T-helper 1 cell treated with Interleukin-12 subunit alpha and Interleukin-12 subunit beta and Interleukin-4 antibody, amounts not matched to agents 30 ng/mL and 1 ng/mL, for 36 hours (primary cell): Measurements from ENCODE around the gene ROPN1. TPM values are rescaled to one million over a fixed set of nuclear protein-coding genes. Genes with fewer than 3 reads are reported as not detected.
"Not testable (repeated sequence)": the region's sequence is repeated elsewhere in the genome, so short reads cannot be mapped to it uniquely, and the experiment has no call there.

Experiments used
- intact Hi-C: fragments of 100-400 bp; cut with micrococcal nuclease; formaldehyde crosslinking; loops from one replicate; pipeline ENCODE4 v1.15.1; 2024
- total RNA-seq: library from RNA; stranded (reverse); gene quantifications from 2 replicates; pipeline ENCODE4 v1.2.3, GENCODE V29; 2022

Gene ROPN1
- not detected in 2 replicates for total RNA-seq

DNA sequence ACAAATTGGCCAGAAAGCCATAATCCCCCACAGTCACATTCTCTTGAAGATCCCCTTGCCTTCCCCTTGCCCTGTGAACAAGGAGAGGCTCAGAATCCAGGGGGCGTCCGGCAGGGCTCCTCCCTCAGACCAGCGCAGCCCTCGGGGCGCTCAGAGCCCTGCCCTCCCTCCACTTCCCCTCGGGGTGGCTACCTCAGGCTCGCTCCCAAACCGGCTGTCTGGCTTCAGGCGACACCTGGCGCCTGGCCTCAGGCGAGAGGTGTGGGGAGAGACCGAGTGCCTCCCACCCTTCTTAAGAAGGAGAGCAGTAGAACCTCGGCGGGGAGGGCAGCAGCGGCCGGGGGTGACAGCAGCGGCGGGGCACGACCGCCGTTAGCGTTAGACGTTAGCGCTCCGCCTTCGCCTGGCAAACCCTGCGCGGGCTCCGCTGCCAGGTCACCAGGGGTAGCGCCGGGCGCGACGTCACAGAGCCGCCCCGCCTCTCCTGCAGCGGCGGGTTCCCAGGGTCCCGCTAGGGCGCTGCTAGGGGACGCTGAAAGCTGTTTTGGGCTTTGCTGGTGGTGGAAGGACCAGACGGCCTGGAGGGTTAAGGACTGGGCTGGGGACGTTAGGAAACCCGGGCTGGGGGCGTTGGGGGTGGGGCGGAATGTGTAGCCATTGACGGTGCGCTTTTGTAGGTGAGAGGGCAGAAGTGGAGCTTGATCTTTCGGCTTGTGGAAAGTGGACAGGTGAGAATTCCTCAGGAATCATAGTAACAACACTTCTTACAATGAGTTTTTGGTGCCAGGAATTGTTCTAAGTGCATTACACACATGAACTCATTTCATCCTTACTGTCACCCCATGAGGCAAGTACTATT is at the start of gene ROPN1:
TSS of gene ROPN1 (minus strand) at position 395 of the 859 bp plus-strand sequence. CDS start 11,643 bp downstream, outside the sequence.
- intact Hi-C loops: not testable (repeated sequence)

DNA sequence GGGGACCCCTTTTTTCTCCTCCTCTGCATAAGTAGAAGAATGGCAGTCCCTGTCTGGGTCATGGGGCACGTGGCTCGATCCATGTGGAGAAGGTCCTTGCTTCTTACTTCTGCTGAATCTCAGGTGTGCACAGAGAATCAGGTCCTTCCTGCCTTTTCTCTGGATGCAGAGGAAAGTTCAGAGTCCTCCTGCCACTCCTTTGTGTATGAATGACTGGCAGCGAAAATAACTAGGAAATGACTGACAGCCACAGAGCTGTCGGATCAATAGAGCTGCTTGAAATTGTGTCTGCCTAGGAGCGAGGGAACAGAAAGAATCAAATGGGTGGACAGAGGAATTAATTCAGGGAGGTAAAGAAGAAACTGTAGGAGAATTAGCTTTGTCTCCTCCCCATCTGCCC is 49.6 kb upstream of the ROPN1 start:
- intact Hi-C loops: no loop called here

DNA sequence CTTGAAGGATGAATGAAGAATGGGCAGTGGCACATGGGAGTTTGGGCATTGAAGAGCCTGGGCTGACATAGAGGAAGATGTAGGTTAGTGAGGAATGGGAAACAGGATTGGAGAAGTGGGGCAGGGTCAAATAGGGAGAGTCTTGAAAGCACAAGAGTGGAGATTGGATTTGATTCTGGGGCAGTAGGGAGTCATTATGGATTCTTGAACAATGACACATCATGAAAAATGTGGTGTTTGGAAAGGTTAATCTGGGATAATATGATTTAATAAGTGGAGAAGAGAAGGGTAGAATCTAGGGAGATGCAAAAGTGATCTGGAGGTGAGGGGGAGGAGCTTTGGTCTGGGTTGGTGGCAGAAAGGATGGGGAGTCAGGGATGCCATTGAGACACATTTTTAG is 45.4 kb upstream of the ROPN1 start:
- intact Hi-C loops: no loop called here

DNA sequence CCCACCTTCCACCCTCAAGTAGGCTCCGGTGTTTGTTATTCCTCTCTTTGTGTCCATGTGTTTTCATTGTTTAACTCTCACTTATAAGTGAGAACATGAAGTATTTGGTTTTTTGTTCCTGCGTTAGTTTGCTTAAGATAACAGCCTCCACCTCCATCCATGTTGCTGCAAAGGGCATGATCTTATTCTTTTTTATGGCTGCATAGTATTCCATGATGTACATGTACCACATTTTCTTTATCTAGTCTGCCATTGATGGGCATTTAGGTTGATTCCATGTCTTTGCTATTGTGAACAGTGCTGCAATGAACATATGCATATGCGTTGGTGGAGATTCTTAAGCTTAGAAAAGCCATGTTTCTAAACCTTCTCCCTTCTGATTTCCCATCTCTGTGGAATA is 44.3 kb upstream of the ROPN1 start:
- intact Hi-C loops: not testable (repeated sequence)

DNA sequence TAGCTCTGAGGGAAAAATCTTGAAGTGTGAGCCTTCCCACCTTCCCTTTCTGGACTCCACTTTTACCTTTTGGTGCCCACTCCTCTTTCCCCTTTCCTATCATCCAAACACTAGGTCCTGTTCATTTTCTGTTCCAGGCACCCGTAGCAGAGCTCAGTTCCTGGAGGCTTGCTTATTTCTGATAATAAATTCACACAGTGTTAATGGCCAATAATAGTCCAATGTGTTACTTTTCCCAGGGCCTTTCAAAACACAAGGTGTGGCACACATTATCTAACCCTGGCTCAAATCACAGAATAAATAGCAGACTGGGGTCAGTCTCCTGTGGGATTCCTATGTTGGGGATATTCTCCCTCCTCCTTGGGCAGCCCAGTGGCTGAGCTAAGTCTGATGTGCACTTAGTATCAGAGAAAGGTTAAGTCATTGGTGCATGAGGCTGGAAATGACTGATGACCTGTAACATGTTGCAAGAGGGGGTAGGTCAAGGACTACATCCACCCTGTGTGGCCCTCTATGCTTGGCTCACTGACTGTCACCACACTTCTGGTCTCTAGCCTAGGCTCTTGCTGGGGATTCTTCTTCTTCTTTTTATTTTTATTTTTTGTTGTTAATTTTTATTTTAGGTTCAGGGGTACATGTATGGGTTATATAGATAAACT is 43.7 kb upstream of the ROPN1 start:
- intact Hi-C loops: no loop called here

DNA sequence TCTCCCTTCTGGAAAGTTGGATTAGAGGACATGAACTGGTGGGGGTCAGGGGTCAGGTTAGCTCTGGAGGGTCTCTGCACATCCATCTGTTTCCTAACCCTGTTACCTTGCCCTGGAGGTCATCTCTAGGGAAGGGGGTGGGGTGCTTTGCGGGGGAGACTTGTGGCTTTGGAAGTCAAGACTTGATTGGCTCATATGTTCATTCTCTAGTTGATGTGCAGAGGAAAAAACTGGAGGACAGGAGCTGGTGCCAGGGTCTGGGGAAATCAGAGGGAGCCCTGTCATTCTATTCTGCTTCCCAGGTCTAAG is 42.9 kb upstream of the ROPN1 start:
- intact Hi-C loops: loop anchor here (5.0 kb wide), 1 partner anchor 72 kb away; the partner anchor contains the start of gene CCDC14

DNA sequence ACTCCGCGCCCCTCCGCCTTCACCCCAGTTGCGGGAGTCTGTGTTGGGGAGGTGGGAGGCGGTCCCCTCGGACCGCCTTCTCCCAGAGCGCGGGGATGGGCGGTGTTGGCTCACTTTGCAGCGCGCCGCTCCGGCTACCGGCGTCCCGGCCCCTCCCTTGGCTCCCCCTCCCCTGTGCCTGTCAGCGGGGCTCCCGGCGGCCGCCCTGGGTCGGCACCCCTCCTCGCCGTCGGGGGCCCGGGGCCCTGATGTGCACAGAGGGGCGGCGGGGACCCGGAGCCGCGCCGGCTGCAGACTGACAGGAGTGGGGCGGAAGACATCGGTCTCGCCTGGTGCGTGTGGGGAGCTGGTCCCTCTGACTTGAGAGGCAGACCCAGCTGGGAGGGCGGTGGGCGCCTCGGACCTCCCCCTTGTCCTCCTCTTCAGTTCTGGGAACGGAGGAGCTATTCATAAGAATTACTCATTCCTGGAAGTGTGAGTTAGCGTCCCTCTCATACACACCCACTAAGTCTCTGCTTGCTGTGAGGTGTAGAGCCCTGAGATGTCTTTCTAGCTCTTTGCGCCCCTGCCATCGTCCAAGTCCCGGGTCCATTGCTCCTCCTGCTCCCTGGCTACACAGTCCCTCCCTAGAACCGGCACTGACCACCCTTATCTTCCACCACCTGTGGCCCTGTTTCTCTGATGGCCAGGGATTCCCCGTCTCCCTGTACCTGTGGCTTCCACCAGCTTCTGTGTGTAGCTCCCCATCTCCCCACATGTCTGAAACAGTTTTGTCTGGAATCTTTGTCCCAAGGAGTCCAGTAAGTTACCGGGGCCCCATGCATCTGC is 42.3 kb upstream of the ROPN1 start:
- intact Hi-C loops: loop anchor here (5.0 kb wide), 1 partner anchor 72 kb away; the partner anchor contains the start of gene CCDC14

DNA sequence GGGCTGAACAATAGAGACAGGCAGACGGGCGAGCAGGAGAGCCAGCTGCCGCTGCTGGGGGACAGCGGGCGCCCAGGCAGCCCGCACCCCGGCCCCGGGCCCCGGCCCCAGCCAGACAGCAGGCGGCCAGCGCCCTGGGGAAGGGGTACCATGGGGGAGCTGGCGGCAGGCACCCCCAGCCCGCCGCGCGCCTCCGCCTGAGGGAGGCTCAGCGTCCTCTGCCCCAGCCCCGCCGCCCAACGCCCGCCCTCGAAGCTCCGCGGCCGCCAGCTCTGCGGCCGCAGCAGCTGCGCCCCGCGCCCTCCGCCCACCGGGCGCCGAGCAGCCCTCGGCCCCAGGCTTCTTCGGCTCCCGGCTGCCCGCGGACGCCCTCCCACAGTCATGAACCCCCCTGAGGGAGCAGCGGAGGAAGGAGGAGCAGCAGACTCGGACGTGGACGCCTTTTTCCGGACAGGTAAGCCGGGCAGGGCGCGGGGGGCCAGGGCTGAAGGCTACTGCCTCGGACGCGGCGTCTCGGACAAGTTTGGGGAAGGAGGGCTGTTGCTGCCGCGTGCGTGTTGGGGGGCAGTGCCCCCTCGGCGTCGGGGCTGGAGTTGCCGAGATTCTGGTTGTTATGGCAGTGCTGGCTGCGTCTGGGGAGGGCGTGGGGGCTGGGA is 41.6 kb upstream of the ROPN1 start, which contains the start of gene KALRN:
TSS of gene KALRN (plus strand) at position 10 of the 656 bp plus-strand sequence.
- intact Hi-C loops: loop anchor here (1.0 to 5.0 kb wide), 2 partner anchors 46 to 71 kb away; partner anchors contain the start of gene CCDC14

DNA sequence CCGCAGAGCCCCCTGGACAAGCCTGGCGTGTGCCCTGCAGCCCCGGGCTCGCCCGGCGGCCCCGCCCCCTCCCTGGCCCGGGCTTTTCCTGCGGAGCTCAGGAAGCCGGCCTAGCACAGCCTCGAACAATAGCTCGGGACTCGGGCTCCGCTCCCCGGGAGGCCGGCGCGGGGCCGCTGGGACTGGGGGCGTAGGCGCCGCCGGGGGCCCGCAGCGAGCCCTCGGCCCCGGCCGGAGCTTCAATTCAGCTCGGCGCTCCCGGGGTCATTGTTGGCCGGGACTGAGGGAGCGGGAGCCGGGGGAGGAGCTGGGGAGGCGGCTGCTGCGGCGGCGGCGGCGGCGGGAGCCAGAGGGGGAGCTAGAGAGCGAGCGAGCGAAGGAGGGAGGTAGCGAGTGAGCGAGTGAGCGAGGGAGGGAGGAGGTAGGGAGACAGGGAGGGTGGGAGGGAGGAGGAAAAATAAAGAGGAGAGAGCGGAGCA is 41.0 kb upstream of the ROPN1 start:
- intact Hi-C loops: loop anchor here (1.0 to 5.0 kb wide), 2 partner anchors 46 to 71 kb away; partner anchors contain the start of gene CCDC14

DNA sequence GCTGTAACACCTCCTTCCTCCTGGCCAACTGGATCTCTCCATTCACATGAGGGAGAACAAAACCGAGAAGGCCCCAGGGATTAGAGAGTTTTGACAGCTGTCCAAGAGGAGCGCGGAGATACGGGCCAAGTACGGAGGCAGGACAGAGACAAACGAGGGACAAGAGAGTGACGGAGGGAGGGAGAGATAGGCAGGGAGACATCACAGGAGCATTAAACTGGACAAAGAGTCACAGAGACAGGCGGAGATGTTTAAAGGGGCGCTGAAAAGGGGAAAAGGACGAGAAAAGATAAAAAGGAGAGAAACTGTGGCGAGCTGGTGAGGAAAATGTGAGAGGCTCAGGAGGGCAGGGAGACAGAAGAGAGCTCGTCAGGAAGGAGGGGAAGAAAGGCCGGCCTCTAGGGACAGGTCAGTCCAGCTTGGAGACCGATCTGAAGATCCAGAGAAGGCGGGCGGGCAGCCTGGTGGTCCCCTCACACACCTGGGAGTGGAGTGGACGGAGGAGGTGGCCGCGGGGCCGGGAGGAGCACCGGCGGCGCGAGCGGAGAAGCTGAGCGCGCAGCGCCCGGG is 40.5 kb upstream of the ROPN1 start:
- intact Hi-C loops: loop anchor here (5.0 kb wide), 1 partner anchor 70 kb away; the partner anchor contains the start of gene CCDC14

DNA sequence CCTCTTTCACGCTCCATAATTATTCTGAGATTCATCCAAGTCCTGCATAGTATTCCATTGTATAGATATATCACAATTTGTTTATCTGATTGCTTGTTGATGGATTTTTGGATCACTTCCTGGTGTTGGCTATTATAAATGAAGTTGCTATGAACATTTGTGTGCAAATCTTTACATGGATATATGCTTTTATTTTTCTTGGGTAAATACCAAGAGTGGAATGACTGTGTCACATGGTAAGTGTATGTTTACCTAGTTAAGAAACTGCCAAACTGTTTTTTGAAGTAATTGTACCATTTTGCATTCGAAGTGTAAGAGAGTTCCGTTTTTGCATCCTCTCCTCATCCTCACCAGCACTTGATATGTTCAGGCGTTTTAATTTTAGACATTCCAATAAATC is 34.6 kb upstream of the ROPN1 start:
- intact Hi-C loops: no loop called here

DNA sequence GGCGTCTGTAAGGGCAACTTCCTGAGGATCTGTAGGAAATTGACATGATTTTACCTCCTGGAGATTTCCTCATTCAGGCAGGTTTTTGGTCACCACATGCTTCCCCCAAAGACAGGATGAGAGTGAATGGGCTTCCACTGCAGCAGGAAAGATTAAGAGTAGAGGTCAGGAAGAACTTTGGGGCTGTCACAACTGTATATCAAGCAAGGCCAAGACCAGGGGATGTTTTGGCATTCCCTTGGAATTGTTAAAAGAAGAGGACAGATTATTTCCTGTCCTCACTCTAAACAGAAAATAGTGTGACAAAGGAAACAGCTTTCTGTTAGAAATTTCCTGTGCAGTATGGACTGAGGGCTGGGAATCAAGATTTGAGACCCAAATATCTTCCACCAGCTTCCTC is 31.6 kb upstream of the ROPN1 start:
- intact Hi-C loops: not testable (repeated sequence)

DNA sequence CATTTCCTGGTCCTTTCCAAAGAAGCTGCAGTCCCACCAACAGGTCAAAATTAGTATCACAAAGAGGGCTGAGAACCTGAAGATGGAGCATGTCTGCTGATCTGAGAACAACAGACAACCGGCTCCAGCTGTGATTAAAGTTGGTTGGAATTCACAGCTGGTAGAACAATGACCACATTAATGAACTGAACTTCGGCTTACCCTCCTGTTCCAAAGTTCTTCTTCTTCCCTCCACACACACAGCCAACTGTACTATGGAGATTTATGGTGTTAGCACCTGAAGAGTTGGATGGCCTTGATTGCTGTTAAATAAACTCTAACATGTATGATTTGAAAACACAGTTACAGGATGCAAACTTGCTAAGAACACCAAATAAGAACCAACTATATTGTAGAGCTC is 27.4 kb upstream of the ROPN1 start:
- intact Hi-C loops: no loop called here

DNA sequence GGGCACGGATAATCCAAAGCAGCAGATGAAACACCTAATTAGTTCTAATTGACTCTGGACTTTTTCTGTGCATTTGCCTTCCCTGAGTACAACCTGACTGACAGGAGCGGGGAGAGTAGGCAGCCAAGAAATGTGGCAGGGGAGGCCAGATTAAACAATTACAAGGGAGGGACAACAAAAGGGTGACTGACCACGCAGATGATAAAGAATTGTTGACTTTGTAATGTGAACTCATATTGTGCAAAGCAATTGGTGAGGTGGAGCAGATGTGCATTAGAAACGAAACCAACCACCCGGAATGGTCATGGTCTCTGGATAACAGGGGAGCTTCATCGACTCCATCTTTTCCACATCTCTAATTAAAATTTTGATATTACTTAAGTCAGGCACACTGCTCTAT is 25.6 kb upstream of the ROPN1 start:
- intact Hi-C loops: not testable (repeated sequence)

DNA sequence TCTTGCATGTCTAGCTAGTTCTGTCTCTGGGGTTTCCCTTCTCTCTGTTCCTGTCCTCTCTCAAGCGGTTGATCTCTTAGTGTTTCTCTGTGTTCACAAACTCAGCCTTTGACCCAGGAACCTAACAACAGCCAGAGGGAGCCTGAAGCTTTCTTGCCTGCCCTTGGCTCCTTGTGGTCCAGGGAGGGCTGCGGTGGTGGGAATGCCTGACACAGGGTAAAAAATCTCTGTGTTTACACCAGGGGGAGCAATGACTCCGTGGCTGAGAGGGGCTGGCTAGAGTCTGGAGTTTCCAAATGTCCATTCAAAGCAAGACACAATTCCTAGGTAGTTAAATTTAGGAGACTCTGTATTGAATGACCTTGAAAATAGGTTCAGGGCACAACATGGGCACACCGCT is 24.6 kb upstream of the ROPN1 start:
- intact Hi-C loops: loop anchor here (1.0 kb wide), 1 partner anchor 63 kb away; no protein-coding TSS in a partner anchor

DNA sequence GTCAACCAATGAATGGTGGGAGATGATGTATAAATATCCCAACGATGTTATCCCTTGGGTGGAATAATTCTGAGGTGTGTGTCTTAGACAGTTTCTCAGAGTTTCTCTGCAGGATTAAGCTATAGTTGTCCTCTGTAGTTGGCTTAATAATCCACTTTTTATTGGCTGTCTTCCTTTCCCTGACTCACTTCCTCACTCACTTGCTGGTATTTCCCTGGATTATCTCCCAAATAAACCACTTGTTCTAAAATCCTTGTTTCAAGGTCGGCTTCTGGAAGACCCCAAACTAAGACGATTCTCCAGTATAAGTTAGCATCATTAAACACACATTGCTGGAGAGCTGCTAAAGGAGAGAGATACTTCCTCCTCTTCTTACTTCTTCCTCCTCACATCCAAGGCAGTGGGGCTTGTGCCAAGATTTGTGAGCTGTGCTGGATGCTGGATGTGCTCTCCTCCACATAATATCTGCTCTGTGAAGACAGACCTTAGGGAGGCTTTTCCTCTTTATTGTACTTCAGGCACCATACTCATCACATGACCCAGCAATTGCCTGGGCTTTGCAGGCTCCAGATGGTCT is 22.5 kb upstream of the ROPN1 start:
- intact Hi-C loops: no loop called here

DNA sequence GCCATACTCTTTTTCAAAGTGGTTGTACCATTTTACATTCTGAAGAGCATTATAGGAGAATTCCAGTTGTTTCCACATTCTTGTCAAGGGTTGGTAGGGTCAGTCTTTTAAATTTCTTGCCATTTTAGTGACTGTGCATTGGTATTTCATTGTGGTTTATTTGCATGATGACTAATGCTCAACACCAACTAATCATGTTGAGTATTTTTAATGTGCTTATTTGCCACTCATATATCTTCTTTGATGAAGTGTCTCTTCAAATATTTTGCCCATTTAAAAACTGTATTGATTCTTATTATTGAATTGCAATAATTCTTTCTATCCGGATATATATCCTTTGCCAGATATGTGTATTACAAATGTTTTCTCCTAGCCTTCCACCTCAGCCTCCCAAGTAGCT is 16.4 kb upstream of the ROPN1 start:
- intact Hi-C loops: not testable (repeated sequence)

DNA sequence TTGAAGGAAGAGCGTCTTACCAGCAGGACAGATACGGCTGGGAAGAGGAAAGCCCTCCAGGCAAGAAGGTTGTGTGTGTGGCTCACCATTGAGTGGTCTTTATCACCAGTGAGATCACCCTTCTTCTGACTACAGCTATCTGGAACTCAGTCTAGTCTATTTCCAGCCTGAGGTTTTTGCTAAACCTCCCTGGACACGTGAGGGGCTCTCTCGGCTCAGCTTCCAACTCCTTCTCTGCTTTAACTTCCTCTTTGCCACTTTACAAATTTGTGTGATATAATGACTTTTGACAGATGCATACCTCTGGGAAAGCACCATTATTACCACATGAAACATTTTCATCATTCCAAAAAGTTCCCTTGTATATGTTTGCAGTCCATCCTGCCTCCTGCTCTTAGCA is 15.3 kb upstream of the ROPN1 start:
- intact Hi-C loops: no loop called here

DNA sequence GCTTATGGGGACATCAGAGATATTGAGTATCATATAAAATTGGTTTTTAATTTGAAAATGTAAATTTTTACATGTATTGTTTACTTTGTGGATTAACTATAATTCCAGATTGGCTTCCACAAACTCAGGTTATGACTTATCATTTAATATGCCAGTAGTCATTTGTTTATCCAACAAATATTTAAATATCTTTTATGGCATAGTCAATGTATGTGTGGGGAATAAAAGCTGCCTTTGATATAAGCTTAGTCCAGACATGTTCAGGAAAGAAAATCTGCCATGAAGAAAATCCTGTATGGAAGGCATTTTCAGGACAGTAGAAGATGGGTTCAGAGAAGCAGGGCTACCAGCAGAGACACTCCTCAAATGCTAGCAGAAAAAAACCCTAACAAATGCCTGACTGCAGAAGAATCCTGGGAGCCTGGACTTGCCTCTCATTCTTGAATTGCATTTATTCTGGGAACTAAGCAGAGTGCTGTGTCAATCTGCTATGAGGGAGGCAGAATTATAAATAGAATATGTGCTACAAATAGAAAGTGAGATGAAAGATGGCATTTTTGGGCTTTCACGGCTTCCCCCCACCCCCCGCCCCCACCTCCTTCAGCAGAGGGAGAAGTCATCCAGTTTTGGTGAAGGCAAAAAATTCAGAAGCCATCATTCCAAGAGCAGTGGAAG is 10.6 kb upstream of the ROPN1 start:
- intact Hi-C loops: not testable (repeated sequence)
